HG02798 (cell line): Measurements from ENCODE around the gene PVRIG.
"Not testable (repeated sequence)": the region's sequence is repeated elsewhere in the genome, so short reads cannot be mapped to it uniquely, and the experiment has no call there.

Experiments
- ATAC-seq: cut with Tn5 transposase; IDR thresholded peaks from one replicate; pipeline ENCODE4 v1.9.1; 2021; ENCODE audit warnings: mild to moderate bottlenecking; ENCODE audit not compliant: unreplicated experiment, poor library complexity

Gene PVRIG

GRCh38 chr7:100192969-100193368 lies 26.8 kb upstream of the PVRIG start:
- ATAC-seq = no peak

DNA sequence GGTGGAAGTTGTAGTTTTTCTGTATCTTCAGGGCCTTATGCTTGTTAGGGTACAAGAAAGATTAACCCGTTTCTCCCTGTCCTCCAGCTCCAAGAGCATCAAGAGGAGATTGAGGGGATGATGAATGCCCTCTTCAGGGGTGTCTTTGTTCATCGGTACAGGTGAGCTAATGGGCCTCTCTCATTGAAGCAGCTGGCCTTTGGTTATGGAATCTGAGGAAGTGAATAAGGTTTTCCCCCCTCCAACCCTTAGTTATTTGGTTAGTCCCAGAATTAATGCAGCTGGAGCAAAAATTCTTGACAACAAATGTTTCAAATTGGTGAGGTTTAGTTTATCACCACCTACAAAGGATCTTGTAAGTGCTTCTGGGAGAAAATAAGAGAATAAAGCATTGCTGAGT lies 24.5 kb upstream of the PVRIG start:
- no peak for ATAC-seq

- not testable (repeated sequence) for ATAC-seq
Measured at GRCh38 chr7:100195901-100196322, 23.8 kb upstream of the PVRIG start.

- no peak for ATAC-seq
Measured at GRCh38 chr7:100198266-100198665, 21.5 kb upstream of the PVRIG start.

DNA sequence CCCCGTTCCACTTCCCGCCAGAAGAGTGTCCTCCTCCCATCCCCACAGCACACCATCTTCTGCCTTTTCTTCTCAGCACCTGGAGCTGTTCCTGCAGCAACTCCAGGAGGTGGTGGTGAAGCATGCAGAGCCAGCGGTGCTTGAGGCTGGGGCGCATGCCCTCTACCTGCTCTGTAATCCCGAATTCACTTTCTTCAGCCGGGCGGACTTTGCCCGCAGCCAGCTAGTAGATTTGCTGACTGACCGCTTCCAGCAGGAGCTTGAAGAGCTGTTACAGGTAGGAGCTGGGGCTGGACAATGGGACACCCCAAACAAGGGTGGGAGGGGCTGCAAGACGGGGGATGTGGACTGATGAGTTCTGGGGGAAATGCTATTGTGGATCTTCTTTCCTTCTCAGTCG lies 19.1 kb upstream of the PVRIG start:
- no peak for ATAC-seq

- ATAC-seq = no peak
Measured at GRCh38 chr7:100204454-100204853, 15.3 kb upstream of the PVRIG start.

DNA sequence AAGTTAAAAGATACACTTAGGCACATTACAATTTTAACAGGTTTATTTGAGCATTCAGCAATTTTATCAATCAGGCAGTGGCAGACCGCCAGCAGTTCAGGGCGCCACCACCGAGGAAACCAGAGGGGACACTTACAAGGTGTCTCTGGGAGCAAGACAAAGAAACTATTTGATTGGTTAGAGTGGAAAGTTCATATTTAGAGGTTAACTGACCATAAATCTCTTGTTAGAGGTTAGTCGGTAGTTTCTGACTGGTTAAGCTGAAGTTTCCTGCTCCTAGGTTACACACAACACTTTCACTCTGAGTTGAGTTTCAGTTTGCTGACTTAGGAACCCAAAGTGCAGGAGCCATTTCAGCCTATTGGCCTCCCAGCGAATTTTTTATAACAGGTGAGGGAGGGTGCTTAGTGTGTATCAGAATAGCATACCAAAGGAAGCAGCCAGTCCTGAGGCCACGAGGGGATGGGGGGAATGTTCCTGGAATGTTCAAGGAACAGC lies 10.8 kb upstream of the PVRIG start:
- peak; percentile 74 for ATAC-seq

GRCh38 chr7:100209493-100209892 lies 10.3 kb upstream of the PVRIG start:
- ATAC-seq = no peak

DNA sequence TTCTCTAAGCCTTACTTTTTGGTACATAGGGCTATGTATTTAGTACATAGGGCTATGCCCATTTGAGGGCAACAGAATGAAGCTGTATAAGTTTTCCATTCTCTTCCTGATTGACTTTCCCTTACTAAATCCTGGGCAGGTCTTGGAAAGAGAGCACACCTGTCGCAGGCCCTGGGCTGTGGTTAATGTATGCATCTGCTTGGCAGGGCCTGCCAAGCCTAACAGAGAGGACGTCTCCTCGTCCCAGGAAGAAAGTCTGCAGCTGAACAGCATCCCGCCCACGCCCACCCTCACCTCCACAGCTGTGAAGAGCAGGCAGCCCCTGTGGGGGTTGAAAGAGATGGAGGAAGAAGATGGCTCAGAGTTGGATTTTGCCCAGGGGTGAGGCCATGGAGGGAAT lies 8.9 kb upstream of the PVRIG start:
- ATAC-seq = no peak

GRCh38 chr7:100211342-100211780 lies 8.4 kb upstream of the PVRIG start:
- ATAC-seq = peak; percentile 31

DNA sequence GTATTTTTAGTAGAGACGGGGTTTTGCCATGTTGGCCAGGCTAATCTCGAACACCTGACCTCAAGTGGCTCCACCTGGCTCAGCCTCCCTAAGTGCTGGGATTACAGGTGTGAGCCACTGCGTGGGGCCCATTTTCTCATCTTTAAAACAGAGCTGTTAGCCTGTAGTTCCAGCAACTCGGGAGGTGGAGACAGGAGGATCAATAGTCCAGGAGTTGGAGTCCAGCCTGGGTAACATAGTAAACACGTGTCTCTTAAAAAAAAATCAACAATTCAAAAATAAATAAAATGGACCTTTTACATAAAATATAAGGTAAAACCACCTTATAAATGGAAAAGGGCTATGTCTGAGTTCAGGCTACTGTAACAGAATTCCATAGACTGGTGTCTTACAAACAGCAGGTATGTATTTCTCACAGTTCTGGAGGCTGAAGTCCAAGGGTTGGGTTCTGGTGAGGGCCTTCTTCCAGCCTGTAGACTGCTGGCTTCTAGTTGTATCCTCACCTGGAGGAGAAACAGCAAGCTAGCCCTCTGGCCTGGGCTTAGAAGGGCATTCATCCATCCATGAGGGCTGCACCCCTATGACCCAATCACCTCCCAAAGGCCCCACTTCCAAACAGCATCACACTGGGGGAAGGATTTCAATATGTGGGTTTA lies 7.0 kb upstream of the PVRIG start:
- ATAC-seq = no peak

DNA sequence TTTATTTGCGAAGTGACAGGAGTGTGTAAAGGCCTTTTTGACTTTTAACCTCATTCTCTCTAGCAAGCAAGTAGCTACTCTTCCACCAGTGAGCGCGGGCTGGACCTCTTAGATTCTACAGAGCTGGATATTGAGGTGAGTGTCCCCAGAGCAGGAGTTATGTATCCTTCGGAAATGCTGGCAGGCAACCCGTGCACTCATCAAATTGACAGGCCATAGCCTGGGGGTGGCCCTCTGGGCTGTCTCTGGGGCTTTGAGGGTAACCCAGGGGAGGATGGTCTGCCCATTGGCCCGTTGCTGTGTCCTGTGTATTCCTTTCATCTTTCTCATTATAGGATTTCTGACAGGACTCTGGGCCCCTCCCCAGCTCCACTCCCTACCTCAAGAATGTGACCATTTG lies 6.1 kb upstream of the PVRIG start:
- no peak for ATAC-seq

DNA sequence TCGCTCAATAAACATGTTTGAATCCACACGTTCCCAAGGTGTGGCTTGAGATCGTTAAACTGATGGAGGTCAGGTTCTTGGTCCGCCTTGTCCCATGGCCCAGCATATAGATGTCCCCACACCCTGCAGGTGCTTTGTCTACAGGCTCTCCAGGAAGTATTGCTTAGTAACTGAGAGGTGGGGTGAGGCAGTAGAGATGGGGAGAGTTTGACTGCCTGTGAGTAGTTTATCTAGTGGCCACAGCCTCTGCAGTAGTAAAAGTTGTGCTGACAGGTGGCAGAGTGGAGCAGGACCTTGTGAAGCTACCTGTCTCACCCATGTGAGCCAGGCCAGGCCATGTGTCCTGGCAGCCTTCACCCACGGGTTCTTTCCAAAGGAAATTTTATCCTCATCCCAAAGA lies 5.4 kb upstream of the PVRIG start:
- not testable (repeated sequence) for ATAC-seq

GRCh38 chr7:100215895-100216294 lies 3.9 kb upstream of the PVRIG start:
- no peak for ATAC-seq

- peak; percentile 21 for ATAC-seq
Measured at GRCh38 chr7:100217934-100218333, 1.8 kb upstream of the PVRIG start.

DNA sequence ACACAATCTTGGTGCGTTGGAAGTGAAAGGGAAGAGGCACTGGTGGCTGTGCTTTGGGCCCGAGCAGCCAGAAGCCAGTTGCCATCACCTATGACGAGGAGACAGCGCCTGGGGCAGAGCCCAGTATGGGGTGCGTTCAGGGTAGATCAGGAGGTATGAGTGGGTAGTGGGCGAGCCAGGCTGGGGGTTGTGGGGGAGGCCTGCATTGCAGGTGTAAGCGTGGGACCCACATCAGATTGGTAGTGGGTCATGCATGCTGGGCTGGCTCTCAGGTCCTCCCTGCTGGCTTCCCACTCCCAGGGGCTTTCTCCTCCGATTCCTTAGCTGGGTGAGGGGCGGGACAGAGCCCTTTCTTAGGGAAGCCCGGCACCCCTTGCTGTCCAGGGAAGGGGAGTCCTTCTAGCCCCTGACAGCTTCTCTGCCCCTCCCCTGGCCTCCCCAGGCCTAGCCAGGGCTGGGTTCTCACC lies 445 bp upstream of the PVRIG start:
- no peak for ATAC-seq

DNA sequence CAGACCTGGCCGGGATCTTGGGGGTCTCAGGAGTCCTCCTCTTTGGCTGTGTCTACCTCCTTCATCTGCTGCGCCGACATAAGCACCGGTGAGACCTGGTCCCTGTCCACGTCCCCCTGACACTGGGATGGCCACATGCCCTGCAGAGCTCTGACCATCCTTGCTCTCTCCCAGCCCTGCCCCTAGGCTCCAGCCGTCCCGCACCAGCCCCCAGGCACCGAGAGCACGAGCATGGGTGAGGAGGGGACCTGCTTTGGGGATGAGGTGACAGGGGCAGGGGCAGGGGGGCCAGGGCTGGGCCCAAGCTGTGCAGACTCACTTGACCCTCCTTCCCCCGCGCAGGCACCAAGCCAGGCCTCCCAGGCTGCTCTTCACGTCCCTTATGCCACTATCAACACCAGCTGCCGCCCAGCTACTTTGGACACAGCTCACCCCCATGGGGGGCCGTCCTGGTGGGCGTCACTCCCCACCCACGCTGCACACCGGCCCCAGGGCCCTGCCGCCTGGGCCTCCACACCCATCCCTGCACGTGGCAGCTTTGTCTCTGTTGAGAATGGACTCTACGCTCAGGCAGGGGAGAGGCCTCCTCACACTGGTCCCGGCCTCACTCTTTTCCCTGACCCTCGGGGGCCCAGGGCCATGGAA lies 959 bp downstream of the PVRIG start:
- peak; percentile 9 for ATAC-seq

GRCh38 chr7:100221231-100221718 lies 1.5 kb downstream of the PVRIG start:
- peak; percentile 48 for ATAC-seq

DNA sequence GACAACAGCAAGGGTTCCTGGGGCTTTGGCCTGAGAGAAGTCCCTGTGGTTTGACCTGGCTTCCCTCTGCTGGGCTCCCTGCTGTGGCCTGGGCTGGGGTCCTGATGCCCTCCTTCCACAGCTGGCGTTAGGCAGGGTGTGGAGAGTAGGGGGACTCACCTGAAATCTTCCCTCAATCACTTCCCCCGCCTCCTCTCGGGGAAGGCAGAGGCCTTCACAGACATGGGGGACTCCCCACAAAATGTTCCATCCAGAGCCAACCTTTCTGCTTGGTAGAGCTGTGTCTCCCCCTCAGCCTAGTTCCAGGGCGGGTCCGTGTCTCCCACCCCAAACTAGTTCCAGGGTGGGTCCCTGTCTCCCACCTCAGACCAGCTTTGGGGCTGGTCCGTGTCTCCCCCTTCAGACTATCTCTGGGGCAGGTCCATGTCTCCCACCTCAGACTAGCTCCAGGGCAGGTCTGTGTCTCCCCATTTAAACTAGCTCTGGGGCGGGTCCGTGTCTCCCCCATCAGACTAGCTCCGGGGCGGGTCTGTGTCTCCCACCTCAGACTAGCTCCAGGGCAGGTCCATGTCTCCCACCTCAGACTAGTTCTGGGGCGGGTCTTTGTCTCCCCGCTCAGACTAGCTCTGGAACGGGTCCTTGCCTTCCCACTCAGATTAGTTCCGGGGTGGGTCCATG lies 2.2 kb downstream of the PVRIG start:
- no peak for ATAC-seq

- no peak for ATAC-seq
Measured at GRCh38 chr7:100222445-100223132, 2.8 kb downstream of the PVRIG start.
